H1 (cell line): ENCODE results near the gene PTDSS2. TPM values are rescaled to one million over a fixed set of nuclear protein-coding genes. Genes with fewer than 3 reads are reported as not detected.

ENCODE experiments used
- CTCF ChIA-PET: fragments of 300-600 bp; sonication (Branson Sonifier 250); formaldehyde crosslinking; loops from one replicate; lab custom pipeline; 2021; ENCODE audit not compliant: partially characterized antibody; lab: Charles Lee
- POLR2A ChIA-PET: fragments of 300-600 bp; sonication (Branson Sonifier 250); formaldehyde crosslinking; loops from one replicate; lab custom pipeline; 2021; ENCODE audit warnings: inconsistent platforms; ENCODE audit not compliant: partially characterized antibody; lab: Charles Lee
- DNase-seq, 2 experiments: peaks; one replicate each; pipeline versions ENCODE4 v3.0.0 to v3.0.0-alpha.2; 2010 to 2022; ENCODE audit warnings: low spot score in 2 of 2, low read depth in 1 of 2, mixed read lengths in 1 of 2
- FAIRE-seq: peaks from 2 replicates; lab custom pipeline; 2011; peaks lifted over from hg19 to GRCh38; lab: Jason Lieb, UNC
- H2AFZ ChIP-seq: 2 replicates; pipeline ENCODE4 v1.8.1; 2012; ENCODE audit warnings: low read length, inconsistent platforms
- H2AK5ac ChIP-seq: 2 replicates; pipeline ENCODE4 v1.6.1; 2013; ENCODE audit warnings: low read depth, low read length
- H2BK120ac ChIP-seq: replicated peaks from 2 replicates; pipeline ENCODE3; 2013; ENCODE audit warnings: low read depth, low read length, inconsistent platforms
- H2BK12ac ChIP-seq: 2 replicates; pipeline ENCODE4 v1.6.1; 2013; ENCODE audit warnings: low read depth, low read length
- H2BK15ac ChIP-seq: 2 replicates; pipeline ENCODE4 v1.6.1; 2013; ENCODE audit warnings: low read length
- H2BK20ac ChIP-seq: 2 replicates; pipeline ENCODE4 v1.6.1; 2013; ENCODE audit warnings: low read length
- H2BK5ac ChIP-seq: 2 replicates; pipeline ENCODE4 v1.6.1; 2013; ENCODE audit warnings: low read depth, low read length
- H3K14ac ChIP-seq: 2 replicates; pipeline ENCODE4 v1.6.1; 2013; ENCODE audit warnings: inconsistent platforms; ENCODE audit not compliant: insufficient read length
- H3K18ac ChIP-seq: 2 replicates; pipeline ENCODE4 v1.6.1; 2013; ENCODE audit warnings: low read length; ENCODE audit errors: extremely low read depth
- H3K23ac ChIP-seq: 2 replicates; pipeline ENCODE4 v1.6.1; 2013; ENCODE audit warnings: inconsistent platforms; ENCODE audit not compliant: insufficient read length
- H3K23me2 ChIP-seq: 2 replicates; pipeline ENCODE4 v1.6.1; 2013; ENCODE audit warnings: low read depth, low read length
- H3K27ac ChIP-seq: 2 replicates; pipeline ENCODE4 v1.6.1; 2011; ENCODE audit warnings: low read depth, low read length, inconsistent platforms
- H3K27me3 ChIP-seq, 4 experiments: replicated peaks in 1 of 4; 1 replicate in 1 of 4; 2 replicates in 3 of 4; pipeline versions ENCODE4 v1.6.1 to v1.8.1; 2011 to 2013; ENCODE audit warnings: low read length in 3 of 4, mild to moderate bottlenecking in 3 of 4, inconsistent platforms in 2 of 4, mixed read lengths in 2 of 4, moderate library complexity in 1 of 4; ENCODE audit not compliant: control insufficient read depth in 3 of 4, insufficient read depth in 3 of 4; ENCODE audit errors: extremely low read depth in 1 of 4
- H3K36me3 ChIP-seq, 4 experiments: 2 replicates each; pipeline versions ENCODE4 v1.6.1 to v1.8.1; 2011 to 2013; ENCODE audit warnings: mild to moderate bottlenecking in 4 of 4, low read length in 3 of 4, moderate library complexity in 2 of 4, control low read depth in 1 of 4, inconsistent platforms in 1 of 4; ENCODE audit not compliant: insufficient read depth in 4 of 4, control insufficient read depth in 2 of 4
- H3K4ac ChIP-seq: replicated peaks from 2 replicates; pipeline ENCODE3; 2013; ENCODE audit warnings: low read length, low read depth, mixed read lengths, inconsistent platforms; ENCODE audit not compliant: insufficient read length
- H3K4me1 ChIP-seq, 4 experiments: replicated peaks in 1 of 4; 1 replicate in 1 of 4; 2 replicates in 3 of 4; pipeline versions ENCODE4 v1.6.1 to v1.8.1; 2011 to 2013; ENCODE audit warnings: low read length in 3 of 4, inconsistent platforms in 2 of 4, mixed read lengths in 1 of 4; ENCODE audit not compliant: insufficient read depth in 4 of 4, control insufficient read depth in 3 of 4
- H3K4me2 ChIP-seq, 2 experiments: 2 replicates each; pipeline versions ENCODE4 v1.6.1 to v1.8.1; 2011 to 2013; ENCODE audit warnings: low read depth in 2 of 2, low read length in 2 of 2, control low read depth in 1 of 2, inconsistent platforms in 1 of 2, mild to moderate bottlenecking in 1 of 2; ENCODE audit not compliant: insufficient read depth in 1 of 2
- H3K4me3 ChIP-seq, 4 experiments: fragments of 200-600, 300-600 bp in 1 of 4; sonication (generic), shearing (Covaris generic), sonication (Bioruptor Twin) in 1 of 4; 2 replicates each; pipeline versions ENCODE4 v1.5.1 to v1.8.1; 2011 to 2016; ENCODE audit warnings: low read length in 4 of 4, low read depth in 3 of 4, control low read depth in 2 of 4, inconsistent platforms in 2 of 4, mild to moderate bottlenecking in 2 of 4, mixed read lengths in 1 of 4, moderate library complexity in 1 of 4; ENCODE audit not compliant: insufficient read depth in 2 of 4; ENCODE audit errors: extremely low read depth in 1 of 4
- H3K56ac ChIP-seq: replicated peaks from 2 replicates; pipeline ENCODE3; 2013; ENCODE audit warnings: low read depth, mild to moderate bottlenecking, mixed read lengths, low read length, inconsistent platforms; ENCODE audit not compliant: insufficient read length
- H3K79me1 ChIP-seq: 2 replicates; pipeline ENCODE4 v1.6.1; 2013; ENCODE audit warnings: low read depth, low read length, control low read depth
- H3K79me2 ChIP-seq, 2 experiments: 2 replicates each; pipeline versions ENCODE4 v1.6.1 to v1.8.1; 2012 to 2013; ENCODE audit warnings: low read length in 2 of 2, mild to moderate bottlenecking in 2 of 2, inconsistent platforms in 1 of 2; ENCODE audit not compliant: insufficient read depth in 2 of 2, control insufficient read depth in 1 of 2
- H3K9ac ChIP-seq, 4 experiments: replicated peaks in 1 of 4; 1 replicate in 1 of 4; 2 replicates in 3 of 4; pipeline versions ENCODE4 v1.6.1 to v1.8.1; 2011 to 2013; ENCODE audit warnings: low read depth in 3 of 4, low read length in 3 of 4, control low read depth in 2 of 4, mild to moderate bottlenecking in 2 of 4, moderate library complexity in 2 of 4, inconsistent platforms in 1 of 4; ENCODE audit errors: extremely low read depth in 1 of 4
- H3K9me3 ChIP-seq, 2 experiments: 2 replicates each; pipeline versions ENCODE4 v1.6.1 to v1.8.1; 2012 to 2013; ENCODE audit warnings: mild to moderate bottlenecking in 2 of 2, moderate library complexity in 2 of 2, control low read depth in 1 of 2, inconsistent platforms in 1 of 2, low read depth in 1 of 2, low read length in 1 of 2, mixed read lengths in 1 of 2; ENCODE audit not compliant: insufficient read depth in 2 of 2
- H4K20me1 ChIP-seq, 2 experiments: replicated peaks in 1 of 2; 2 replicates each; pipeline versions ENCODE3 to v1.8.1; 2011 to 2013; ENCODE audit warnings: inconsistent platforms in 2 of 2, low read length in 2 of 2, mild to moderate bottlenecking in 1 of 2; ENCODE audit not compliant: insufficient read depth in 2 of 2, control insufficient read depth in 1 of 2
- H4K5ac ChIP-seq: 2 replicates; pipeline ENCODE4 v1.6.1; 2013; ENCODE audit warnings: low read length, low read depth, mixed read lengths, inconsistent platforms; ENCODE audit not compliant: insufficient read length
- H4K8ac ChIP-seq: 2 replicates; pipeline ENCODE4 v1.8.0; 2013; ENCODE audit warnings: mild to moderate bottlenecking, moderate library complexity, low read length, inconsistent platforms; ENCODE audit not compliant: insufficient read depth; ENCODE audit errors: extremely low read depth
- H4K91ac ChIP-seq: replicated peaks from 2 replicates; pipeline ENCODE3; 2013; ENCODE audit warnings: low read length, mixed read lengths, inconsistent platforms; ENCODE audit not compliant: insufficient read length
- CTCF ChIP-seq, 3 experiments: IDR thresholded peaks; 1 replicate in 2 of 3; 2 replicates in 1 of 3; pipeline versions ENCODE4 v1.5.1 to v1.6.1; 2011; ENCODE audit warnings: low read length in 3 of 3, mild to moderate bottlenecking in 3 of 3, inconsistent platforms in 2 of 3, low read depth in 1 of 3, moderate library complexity in 1 of 3; ENCODE audit not compliant: insufficient read depth in 1 of 3; ENCODE audit errors: control extremely low read depth in 1 of 3
- GTF2F1 ChIP-seq: IDR thresholded peaks from 2 replicates; pipeline ENCODE4 v1.6.1; 2012; ENCODE audit warnings: low read depth, low read length, improper control_type of control experiment, borderline replicate concordance
- HDAC2 ChIP-seq, 2 experiments: fragments of 300-600 bp in 1 of 2; sonication (generic) in 1 of 2; IDR thresholded peaks; 2 replicates each; pipeline ENCODE4 v1.6.1; 2011 to 2012; ENCODE audit warnings: low read depth in 2 of 2, low read length in 2 of 2, mild to moderate bottlenecking in 2 of 2, moderate library complexity in 2 of 2, borderline replicate concordance in 1 of 2, inconsistent platforms in 1 of 2
- RNF2 ChIP-seq: fragments of 200-900, 300-1000 bp; sonication (generic); IDR thresholded peaks from 2 replicates; pipeline ENCODE4 v1.7.1; 2016; ENCODE audit warnings: borderline replicate concordance, low read depth, mild to moderate bottlenecking, antibody characterized with exemption, low read length; ENCODE audit not compliant: poor library complexity, severe bottlenecking; ENCODE audit errors: missing control alignments
- SIN3A ChIP-seq, 2 experiments: IDR thresholded peaks in 1 of 2; conservative IDR thresholded peaks in 1 of 2; 2 replicates each; pipeline ENCODE4 v1.6.1; 2011 to 2012; ENCODE audit warnings: low read length in 2 of 2, improper control_type of control experiment in 1 of 2, low read depth in 1 of 2, mild to moderate bottlenecking in 1 of 2
- SUZ12 ChIP-seq: fragments of 200-600 bp; sonication (generic); IDR thresholded peaks from 2 replicates; pipeline ENCODE4 v1.6.1; 2012; ENCODE audit warnings: mild to moderate bottlenecking, inconsistent platforms, low read length, moderate library complexity, mixed read lengths
- WGBS, 2 experiments: shearing (Covaris generic) in 1 of 2; methylation state at CpG; one replicate each; pipeline versions ENCODE4 v1.1.6 to v1.1.7; 2013 to 2015; ENCODE audit warnings: low lambda C conversion rate in 2 of 2, mixed read lengths in 2 of 2, inconsistent platforms in 1 of 2, low coverage in 1 of 2, missing lambda C conversion rate in 1 of 2; ENCODE audit not compliant: insufficient replicate concordance in 2 of 2, insufficient coverage in 1 of 2, insufficient read length in 1 of 2; ENCODE audit errors: extremely low coverage in 1 of 2, missing lambda C conversion rate in 1 of 2; 5-methylcytosine and 5-hydroxymethylcytosine counted together
- polyA plus RNA-seq, 7 experiments: library from polyadenylated mRNA; depleted of rRNA in 3 of 7; stranded (reverse) in 5 of 7; unstranded in 2 of 7; fragments of >200 nt in 5 of 7; fragments of 200-250 nt in 2 of 7; gene quantifications; 1 replicate in 5 of 7; 2 replicates in 1 of 7; 4 replicates in 1 of 7; pipeline versions ENCODE4 v1.2.1 to v1.2.3, GENCODE V29; 2011 to 2013; ENCODE audit warnings: missing spikeins in 2 of 7, mixed read lengths in 2 of 7
- total RNA-seq: library from RNA; stranded (reverse); fragmentation: NEBNext Ultra II Directional; extraction: Animal tissue kit (Norgen Biotek cat#: 25700); gene quantifications from 2 replicates; pipeline ENCODE4 v1.2.1, GENCODE V29; 2021

The PTDSS2 gene
- total and polyA plus RNA-seq, 2 of the 8 experiments (the other 6 are each of a cell fraction or from before 2014, with no cell fraction given): 48.7 to 68.2 TPM

GRCh38 chr11:405954-406795 is 43.9 kb upstream of the PTDSS2 start:
- Histone ChIP-seq H3K4me1 (peaks cover 0 to 11% (median 6%) of the 10 kb centered on the region in 4 experiments; a peak in 4 of 7 replicates), H4K8ac (no peak overlapping the region; the same call in 1 of the 2 replicates), H2AFZ (no peak overlapping the region), H4K91ac (no peak overlapping the region), H4K20me1 (peaks cover 9 to 15% of the 10 kb centered on the region in 2 experiments), H3K79me1 (peaks cover 2% of the 10 kb centered on the region; the same call in 1 of the 2 replicates), H3K79me2 (no peaks in the 10 kb centered on the region), H3K4me3 (peak overlapping the region in 3 of 4 experiments; percentile 24 to 65 (median 34); a peak in 5 of 8 replicates), H2AK5ac (no peak overlapping the region), H3K56ac (no peak overlapping the region), H3K9ac (no peak overlapping the region), H2BK5ac (no peak overlapping the region), H3K4ac (no peak overlapping the region), H3K9me3 (no peaks in the 10 kb centered on the region), H3K23me2 (peaks cover 3% of the 10 kb centered on the region; the same call in 1 of the 2 replicates), H2BK120ac (no peak overlapping the region), H3K4me2 (peak overlapping the region; percentile 1 to 79; a peak in 3 of 4 replicates), H3K27ac (no peak overlapping the region), H2BK15ac (no peak overlapping the region), H3K36me3 (no peaks in the 10 kb centered on the region; a peak in 1 of 8 replicates), H2BK20ac (no peak overlapping the region), H2BK12ac (no peak overlapping the region), H3K27me3 (peaks cover 0 to 5% (median 0%) of the 10 kb centered on the region in 4 experiments; a peak in 2 of 7 replicates), H3K23ac (no peak overlapping the region), H3K14ac (no peak overlapping the region), H4K5ac (no peak overlapping the region), H3K18ac (no peak overlapping the region)
- CTCF ChIA-PET: interaction anchor here (1.1 to 2.8 kb wide), 11 partner anchors 10 to 156 kb away, joined by 3 to 24 read pairs (median 5); partner anchors contain the start of gene PTDSS2
- DNase-seq (peak in 1 of 2 experiments; percentile 56), FAIRE-seq (no peak)
- POLR2A ChIA-PET: interaction anchor here (0.8 to 5.9 kb wide), 16 partner anchors 9 to 139 kb away, joined by 3 to 41 read pairs (median 4); partner anchors contain the start of genes ANO9, B4GALNT4, PTDSS2 and SIGIRR
- WGBS, 2 experiments: 90% methylated on average over 36 of the region's 47 CpGs; no CpG with 5 or more reads in 1 of the 2 experiments
- TF ChIP-seq HDAC2 (IDR thresholded peaks at IDR 0.05; ENCODE audit: borderline replicate concordance in 1 of 2, low read depth in 2 of 2, low read length in 2 of 2): no peak
- no peak for TF ChIP-seq SUZ12
- TF ChIP-seq GTF2F1: no peak
- no peak for TF ChIP-seq SIN3A (conservative IDR thresholded peaks at IDR 0.05 in 1 of 2, IDR thresholded peaks at IDR 0.05 in 1 of 2; ENCODE audit: low read depth in 1 of 2, low read length in 2 of 2)
- no peak for TF ChIP-seq RNF2
- TF ChIP-seq CTCF (IDR thresholded peaks at IDR 0.05; ENCODE audit: control extremely low read depth in 1 of 3, insufficient read depth in 1 of 3, low read depth in 1 of 3, low read length in 3 of 3): no peak
